Measurements from ENCODE around the gene GUCY2C.

The GUCY2C gene

DNA sequence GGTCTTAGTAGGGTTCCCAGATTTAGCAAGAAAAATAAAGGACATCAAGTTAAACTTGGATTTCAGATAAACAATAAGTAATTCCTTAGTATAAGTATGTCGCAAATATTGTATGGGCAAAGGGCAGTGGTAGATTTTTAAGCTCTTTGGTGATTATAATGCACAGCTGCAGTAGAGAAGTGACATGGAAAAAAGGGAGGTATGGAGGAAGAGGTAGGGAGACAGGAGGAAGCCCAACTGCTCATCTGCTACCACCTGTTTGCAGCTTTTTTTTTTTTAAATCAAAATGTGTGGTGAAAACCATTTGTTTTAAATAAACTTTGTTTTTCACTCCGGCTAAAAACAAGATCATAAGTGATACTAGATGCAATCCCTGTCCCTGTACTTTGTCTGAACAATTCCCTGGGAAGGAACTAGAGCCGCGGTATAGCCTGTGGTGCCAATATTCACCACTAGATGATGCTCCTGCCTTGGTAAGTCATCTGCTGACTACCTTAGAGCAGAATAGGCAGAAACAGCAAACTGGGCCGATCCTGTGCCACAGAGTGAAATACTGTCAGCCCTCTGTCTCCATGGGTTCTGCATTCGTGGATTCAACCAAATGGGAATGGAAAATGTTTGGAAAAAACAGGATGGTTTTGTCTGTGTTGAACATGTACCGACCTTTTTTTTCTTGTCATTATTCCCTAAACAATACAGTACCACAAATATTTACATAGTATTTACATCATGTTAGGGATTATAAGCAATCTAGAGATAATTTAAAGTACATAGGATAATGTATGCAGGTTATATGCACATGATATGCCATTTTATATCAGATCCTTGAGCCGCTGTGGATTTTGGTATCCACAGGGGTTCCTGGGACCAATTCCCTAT is 66.3 kb downstream of the GUCY2C start:
- DNase-seq (ENCODE audit: low read depth in 1 of 2, low spot score in 1 of 2) = peak; percentile 3 to 50

DNA sequence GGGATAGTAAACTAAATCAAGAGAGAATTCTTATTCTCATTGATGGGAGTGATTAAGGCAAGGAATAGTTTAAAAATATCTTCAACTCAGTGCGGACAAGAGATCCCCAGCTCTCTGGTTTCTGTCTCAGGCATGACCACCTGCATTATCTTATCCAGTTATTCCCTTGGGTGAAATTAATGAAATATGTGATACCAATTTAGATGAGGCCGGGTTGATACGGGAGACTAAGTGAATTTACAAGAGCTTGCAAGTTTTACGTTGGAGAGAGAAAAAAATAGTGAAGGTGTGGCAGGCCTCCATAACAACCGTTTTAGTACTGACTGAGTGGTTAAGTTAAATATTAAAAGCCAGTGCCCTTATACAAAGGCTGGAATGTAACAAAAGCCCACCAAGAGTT is 67.6 kb downstream of the GUCY2C start:
- no peak for DNase-seq (ENCODE audit: low read depth in 1 of 2, low spot score in 1 of 2)

DNA sequence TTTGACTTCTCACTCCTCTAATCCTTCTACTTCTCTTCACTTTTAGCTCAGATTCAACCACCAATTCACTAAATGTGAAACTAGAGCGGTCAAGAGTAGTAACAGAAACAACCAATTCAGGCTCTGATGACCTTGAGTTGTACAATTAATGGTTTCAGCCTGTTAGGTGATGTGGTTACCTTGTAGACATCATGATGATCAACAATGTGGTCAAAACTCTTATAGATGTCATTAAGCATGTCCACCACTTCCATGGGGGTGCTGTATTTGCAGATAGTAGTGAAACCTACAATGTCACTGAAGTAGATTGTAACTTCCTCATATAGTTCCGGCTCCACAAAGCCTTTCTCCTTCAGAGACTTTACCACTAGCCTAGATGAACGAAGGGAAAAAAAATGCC is 74.6 kb downstream of the GUCY2C start:
- DNase-seq (ENCODE audit: low read depth in 1 of 2, low spot score in 1 of 2) = no peak

DNA sequence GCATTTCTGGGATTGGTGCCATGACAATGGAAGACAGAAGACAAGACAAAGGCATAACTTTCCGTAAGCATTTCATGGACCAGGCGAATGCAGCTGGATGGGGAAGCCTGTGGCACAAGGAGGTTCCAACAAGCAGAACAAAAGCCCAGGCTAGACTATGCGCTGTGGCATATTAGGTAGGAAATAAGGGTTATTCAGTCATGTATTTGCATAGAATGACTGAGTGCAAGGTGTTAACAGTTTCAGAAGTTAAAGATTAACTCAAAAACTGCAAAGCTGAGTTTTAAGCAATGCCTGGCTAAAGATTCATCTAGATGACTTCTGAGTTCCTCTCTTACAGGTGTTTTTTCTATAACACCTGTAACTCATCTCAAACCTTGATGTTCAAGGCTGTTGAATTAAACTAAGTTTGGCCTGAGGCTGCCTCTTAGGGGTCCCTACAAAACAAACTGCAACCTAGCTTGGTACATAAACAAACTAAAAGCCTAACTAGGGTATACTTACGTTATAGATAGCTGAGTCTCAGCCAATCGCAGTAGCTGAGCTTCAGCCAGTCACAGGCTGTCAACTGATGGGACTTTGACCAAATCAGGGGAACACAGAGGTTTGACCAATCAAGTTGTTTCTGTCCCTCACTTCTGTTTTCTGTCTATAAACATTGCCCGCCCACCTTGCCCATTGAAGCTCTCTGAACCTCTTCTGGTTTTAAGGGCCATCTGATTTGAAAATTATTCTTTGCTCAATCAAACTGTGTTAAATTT is 76.5 kb downstream of the GUCY2C start:
- no peak for DNase-seq (ENCODE audit: low read depth in 1 of 2, low spot score in 1 of 2)

DNA sequence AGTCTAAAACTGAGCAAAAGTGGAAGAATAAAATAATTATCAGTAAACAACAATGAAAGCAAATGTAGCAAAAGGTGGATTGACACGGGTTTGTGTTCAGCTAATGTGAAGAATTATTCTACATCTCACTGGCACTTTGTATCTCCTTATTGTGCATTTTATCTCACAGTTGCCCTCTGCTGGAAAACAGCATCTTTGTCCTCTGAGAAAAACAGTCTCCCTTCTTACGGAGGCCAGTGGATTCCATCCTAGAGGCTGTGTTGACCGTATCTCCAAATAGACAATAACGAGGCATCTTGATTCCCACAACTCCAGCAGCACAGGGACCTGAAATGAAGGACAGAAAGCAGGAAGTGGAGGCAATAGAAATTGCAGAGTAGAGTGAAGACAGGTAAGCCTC is 77.4 kb downstream of the GUCY2C start:
- DNase-seq (ENCODE audit: low read depth in 1 of 2, low spot score in 1 of 2) = no peak

DNA sequence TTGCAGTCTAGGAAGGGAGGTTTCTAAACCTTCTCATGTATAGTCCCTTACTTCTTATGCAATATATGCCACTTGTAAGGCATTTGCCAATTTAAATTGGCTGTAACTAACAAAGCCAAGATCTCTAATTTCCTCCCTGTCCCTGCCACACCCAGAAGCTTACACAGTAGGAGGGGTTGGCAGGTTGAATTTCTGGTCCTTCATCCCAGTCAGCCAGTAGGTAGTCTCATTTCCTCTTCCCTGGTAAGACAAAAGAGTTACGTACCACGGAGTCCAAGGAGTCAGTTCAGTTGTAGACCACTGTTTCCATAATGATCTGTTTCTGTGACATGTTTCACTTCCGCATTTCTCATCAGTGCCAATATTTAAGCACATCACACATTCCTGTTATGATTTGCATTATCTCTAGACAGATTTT is 81.7 kb downstream of the GUCY2C start:
- DNase-seq (ENCODE audit: low read depth in 1 of 2, low spot score in 1 of 2) = no peak

DNA sequence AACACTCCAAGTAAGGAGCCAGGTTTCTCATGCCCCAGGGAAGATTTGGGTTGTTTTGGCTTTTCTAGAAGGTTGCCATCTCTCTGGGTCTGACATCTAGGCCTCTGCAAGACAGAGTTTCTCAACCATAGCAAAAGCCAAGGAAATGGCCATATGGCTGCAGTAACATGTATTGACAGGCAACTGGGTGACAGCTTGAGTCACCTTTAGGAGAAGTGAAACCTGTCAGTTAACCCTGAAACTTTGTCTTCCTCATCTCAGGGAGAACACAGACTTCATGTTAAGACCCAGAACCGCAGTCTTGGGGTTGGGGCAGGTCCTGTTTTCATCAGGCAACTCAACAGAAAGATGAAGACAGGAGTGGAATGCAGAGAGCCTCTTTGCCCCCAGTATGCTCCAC is 82.7 kb downstream of the GUCY2C start:
- no peak for DNase-seq (ENCODE audit: low read depth in 1 of 2, low spot score in 1 of 2)

DNA sequence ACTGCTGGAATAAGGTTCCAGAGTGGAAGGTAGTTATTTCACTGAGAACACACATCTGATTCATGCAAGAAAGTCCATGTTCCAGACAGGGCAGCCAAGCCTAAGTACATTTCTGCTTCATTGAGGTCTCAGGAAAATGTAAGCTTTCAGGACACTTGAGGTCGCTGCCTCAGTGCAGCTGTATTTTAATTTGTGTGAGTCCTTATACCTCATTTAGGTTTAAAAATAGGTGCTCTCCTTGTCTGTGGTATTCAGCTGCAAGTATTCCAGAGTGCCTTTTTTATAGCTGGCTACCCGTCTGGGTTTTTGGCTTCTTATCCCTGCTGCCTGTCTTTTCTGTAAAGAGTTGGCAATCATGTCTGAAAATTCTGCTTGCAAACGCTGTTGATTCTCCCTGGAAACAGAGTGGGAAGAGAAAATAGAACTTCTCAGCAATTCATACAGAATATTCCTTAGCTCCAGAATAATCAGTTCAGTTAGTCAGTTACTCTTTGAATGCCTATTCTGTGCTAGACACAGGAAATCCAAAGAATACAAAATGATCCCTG is 83.4 kb downstream of the GUCY2C start:
- DNase-seq (ENCODE audit: low read depth in 1 of 2, low spot score in 1 of 2) = no peak

DNA sequence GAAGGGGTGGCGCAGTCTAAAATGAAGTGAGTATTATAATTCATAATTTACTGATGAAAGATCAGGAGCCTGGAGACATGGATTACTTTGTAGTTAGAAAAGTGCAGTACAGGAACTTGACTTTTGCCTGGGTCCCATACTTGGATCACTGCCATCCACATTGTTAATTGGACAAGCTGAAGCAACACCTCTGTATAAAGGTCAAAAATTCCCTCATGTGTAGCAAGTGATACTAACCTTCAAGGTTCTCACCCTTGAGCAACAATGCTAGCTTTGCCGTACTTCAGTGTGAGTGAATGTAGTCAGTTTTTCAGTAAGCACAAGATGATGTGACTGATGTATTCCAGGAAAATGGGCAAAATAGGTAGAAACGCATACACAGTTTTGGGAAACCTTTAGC is 84.1 kb downstream of the GUCY2C start:
- DNase-seq (ENCODE audit: low read depth in 1 of 2, low spot score in 1 of 2) = no peak

DNA sequence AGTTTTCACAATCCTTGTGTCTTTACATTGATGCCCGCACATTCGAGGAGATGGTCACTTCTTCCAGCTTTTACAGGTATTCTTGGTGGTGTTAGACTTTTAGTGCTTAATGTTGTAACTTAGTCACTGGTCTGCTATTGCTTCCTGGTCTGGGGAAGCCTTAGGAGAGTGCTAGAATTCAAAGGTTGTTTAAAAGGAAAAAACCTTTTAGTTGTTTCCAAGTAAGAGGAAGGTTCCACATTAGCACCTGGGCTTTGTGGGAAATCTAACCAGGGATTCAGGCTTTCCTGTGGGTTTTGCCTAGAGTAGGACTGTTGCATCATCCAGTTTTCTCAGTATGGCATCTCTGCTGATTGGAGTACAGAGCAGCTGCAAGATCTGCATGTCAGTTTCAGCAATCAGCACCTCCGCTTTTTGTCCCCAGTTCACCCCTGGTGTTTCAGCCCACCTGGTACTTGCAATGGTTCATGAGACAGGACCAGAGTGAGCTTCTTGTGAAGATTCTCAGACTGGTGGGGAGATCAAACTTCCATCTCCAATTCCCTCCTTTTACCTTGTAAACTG is 84.7 kb downstream of the GUCY2C start:
- DNase-seq (ENCODE audit: low read depth in 1 of 2, low spot score in 1 of 2) = no peak

DNA sequence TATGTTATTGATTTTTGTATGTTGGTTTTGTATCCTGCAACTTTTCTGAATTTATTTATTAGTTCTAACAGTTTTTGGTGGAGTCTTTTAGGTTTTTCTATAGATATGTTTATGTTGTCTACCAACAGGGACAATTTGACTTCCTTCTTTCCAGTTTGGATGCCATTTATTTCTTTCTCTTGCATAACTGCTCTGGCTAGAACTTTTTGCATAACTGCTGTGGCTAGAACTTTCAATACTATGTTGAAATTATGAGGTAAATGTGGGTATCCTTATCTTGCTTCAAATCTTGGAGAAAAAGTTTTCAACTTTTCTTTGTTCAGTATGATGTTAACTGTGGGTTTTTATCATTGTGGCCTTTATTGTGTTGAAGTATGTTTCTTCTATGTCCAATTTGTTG is 88.8 kb downstream of the GUCY2C start:
- DNase-seq (ENCODE audit: low read depth in 1 of 2, low spot score in 1 of 2) = no peak

DNA sequence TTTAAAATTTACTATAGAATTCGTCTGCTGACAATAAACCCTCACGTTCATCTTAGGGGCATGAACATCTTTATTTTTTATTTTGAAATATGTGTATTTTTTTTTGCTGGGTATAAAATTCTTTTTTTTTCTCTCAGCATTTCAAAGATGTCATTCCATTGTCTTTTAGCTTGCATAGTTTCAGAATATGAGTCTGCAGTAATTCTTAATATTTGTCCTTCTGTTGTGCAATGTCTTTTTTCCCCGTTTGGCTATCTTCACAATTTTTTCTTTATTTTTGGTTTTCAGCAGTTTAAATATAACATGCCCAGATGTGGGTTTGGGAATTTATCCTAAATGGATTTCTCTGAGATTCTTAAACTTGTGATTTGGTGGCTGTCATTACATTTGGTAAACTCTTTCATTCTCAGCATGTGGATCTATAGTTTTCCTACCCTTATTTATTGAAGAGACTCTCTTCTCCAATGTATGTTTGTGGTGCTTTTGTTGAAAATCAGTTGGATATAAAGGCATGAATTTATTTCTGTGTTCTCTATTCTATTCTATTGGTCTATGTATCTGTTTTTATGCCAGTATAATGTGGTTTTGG is 90.9 kb downstream of the GUCY2C start:
- DNase-seq (ENCODE audit: low read depth in 1 of 2, low spot score in 1 of 2) = no peak

DNA sequence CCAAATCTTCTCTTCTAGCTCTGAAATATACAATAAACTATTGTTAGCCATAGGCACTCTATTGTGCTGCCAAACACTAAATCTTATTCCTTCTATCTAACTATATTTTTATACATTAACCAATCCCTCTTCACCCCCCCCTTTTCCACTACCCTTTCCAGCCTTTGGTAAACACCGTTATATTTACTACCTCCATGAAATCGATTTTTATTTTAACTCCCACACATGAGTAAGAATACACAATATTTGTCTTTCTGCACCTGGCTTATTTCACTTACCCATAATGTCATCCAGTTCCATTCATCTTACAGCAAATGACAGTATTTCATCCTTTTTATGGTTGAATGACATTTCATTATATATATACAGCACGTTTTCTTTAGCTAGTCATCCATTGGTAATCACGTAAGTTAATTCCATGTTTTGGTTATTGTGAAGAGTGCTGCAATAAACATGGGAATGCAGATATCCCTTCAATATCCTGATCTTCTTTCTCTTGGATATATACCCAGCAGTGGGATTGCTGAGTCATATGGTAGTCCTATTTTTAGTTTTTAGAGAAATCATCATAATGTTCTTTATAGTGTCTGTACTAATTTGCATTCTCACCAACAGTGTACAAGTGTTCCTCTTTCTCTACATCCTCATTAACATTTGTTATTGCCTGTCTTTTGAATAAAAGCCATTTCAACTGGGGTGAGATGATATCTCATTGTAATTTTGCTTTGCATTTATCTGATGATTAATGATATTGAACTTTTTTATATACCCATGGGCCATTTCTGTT is 94.5 kb downstream of the GUCY2C start:
- no peak for DNase-seq (ENCODE audit: low read depth in 1 of 2, low spot score in 1 of 2)

DNA sequence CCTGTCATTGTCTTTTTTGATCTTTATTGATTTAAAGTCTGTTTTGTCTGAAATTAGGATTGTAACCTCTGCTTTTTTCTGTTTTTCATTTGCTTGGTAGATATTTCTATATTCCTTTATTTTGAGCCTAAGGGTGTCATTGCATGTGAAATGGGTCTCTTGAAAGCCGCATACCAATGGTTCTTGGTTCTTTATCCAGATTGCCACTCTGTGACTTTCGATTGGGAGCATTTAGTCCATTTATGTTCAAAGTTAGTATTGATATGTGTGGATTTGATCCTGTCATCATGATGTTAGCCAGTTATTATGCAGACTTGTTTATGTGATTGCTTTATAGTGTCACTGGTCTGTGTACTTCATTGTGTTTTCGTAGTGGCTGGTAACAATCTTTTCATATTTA is 98.9 kb downstream of the GUCY2C start:
- DNase-seq (ENCODE audit: low read depth in 1 of 2, low spot score in 1 of 2) = no peak

DNA sequence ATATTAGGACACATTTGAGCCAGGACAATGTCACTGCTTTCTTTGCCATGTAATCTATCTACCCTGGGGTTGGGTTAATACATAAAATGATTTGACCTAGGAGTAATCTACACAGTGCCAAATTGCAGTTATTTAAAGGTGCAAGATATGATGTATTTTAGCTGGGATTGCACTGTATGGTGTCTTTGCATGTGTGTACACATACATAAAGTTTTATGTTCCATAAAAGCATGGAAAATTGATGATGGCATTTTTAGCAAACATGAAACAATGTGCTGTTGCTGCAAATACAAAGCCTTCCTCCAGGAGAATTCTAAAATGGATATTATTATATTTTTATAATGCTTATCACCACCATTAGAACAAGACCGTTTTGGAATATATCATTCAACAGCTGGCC is 104.7 kb downstream of the GUCY2C start:
- no peak for DNase-seq (ENCODE audit: low read depth in 1 of 2, low spot score in 1 of 2)

DNA sequence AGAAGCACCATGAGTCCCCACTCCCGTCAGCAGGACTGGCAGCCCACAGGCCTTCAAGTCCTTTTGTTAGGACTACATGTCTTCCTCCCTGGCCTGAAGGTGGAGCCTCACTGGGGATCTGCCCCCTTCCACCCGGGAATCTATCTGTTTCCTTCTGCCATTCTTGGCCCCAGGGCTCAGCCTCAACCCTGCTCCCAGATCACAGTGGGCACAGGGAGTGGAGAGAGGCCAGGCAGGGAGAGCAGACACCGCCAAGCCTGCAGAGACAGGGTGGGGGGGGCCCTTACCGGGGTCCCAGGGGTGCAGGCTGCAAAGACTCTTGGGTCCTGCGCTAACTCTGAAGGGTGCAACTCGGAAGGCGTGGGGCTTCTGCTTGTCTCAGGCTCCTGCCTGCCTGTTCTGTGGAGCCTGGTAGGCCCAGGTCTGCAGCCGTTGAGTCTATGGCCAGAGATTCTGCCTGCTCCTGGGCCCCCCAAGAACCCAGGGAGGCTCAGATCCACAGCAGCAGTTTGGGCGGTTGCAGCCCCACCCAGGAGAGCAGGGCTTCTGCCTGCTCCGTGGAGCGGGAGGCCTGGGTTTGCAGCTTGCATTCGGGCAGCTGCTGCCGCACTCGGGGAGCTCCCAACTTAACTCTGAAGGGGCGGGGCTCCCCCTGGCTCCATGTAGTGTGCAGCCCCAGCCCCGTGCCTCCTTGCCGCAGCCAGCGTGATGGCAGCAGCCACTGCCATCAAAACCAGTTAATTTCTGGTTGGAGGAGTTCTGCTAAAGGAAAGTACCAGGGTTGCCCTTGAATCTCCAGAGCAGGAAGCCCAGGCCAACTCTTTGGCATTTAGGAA is 107.0 kb downstream of the GUCY2C start:
- no peak for DNase-seq (ENCODE audit: low read depth in 1 of 2, low spot score in 1 of 2)

DNA sequence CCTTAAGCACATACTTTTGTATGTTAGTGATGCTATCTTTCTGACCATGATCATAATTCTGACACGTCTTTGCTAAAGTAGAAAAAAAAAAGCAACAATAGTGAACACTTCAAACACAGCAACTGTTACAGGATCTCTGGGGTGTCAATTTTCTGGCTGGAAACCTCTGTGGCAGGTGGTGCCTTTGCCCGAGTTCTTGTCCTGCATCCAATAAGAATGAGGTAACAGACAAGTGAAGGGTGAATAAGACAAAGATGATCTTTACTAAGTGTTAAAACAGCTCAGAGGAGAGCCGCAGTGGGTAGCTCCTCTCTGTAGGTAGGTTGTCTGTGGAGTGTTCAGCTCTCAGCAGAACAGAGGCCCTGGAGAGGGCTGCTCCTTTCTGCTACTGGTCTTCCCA is 107.8 kb downstream of the GUCY2C start:
- DNase-seq (ENCODE audit: low read depth in 1 of 2, low spot score in 1 of 2) = no peak

DNA sequence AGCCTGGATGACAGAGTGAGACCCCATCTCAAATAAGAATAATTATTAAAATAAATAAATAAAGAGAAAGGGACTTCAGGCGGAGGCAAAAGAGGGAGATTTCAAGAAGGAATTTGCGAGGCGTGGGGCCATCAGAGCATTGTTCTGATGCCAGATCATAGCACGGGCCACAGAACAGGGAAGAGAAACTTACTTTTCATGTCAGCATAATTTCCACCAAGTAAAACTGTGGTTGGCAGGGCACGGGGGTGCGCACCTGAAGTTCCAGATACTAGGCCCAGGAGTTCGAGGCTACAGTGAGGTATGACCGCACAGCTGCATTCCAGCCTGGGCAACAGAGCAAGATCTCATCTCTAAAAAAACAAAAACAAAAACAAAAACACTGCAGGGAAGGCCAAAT is 117.8 kb downstream of the GUCY2C start:
- no peak for DNase-seq (ENCODE audit: low read depth in 1 of 2, low spot score in 1 of 2)

DNA sequence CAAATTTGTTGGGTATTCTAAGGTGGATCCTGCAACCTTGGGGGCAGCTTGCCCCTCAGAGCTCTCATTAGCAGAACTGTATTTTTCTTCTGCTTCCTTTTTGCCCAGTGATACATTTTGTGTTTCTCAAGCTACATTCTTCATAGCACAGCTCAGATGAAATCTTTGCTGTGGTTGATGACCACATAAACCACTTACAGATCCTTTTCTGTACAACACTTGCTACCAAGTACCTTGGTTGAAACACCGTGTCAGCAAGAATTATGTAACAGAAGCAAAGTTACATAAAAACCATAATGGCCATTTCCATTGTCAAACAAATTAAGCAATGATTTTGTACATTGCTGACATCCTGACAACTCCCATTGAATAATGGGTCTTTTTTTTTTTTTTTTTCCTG is 119.1 kb downstream of the GUCY2C start:
- no peak for DNase-seq (ENCODE audit: low read depth in 1 of 2, low spot score in 1 of 2)

DNA sequence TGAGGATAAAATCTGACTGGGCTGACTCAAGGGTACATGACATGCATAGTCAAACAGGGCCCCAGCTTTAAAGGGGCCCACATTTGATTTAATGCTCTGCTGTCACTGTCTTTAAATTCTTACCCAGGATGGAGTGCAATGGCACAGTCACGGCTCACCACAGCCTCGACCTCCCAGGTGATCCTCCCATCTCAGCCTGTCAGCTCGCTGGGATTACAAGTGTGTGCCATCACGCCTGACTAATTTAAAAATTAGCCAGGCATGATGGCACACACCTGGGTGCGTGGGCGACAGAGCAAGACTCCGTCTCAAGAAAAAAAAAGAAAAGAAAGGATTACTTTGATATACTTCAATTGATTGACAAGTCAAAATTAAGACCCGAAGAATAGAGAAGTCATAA is 119.5 kb downstream of the GUCY2C start:
- no peak for DNase-seq (ENCODE audit: low read depth in 1 of 2, low spot score in 1 of 2)
